ENCODE data around the gene SDHB.

- no peak for TF ChIP-seq CTCF (conservative IDR thresholded peaks at IDR 0.05 in 1 of 2, IDR thresholded peaks at IDR 0.05 in 1 of 2; ENCODE audit: extremely low read depth in 1 of 2, insufficient read depth in 1 of 2, low read depth in 1 of 2, low read length in 2 of 2)
- TF ChIP-seq EZH2 (IDR thresholded peaks at IDR 0.05; ENCODE audit: borderline replicate concordance, low read length): no peak
Measured at GRCh38 chr1:16992102-16992501, 61.7 kb downstream of the SDHB start.
